Measurements from ENCODE around the gene FHIT.

FHIT gene

GRCh38 chr3:59818033-59818918 is 1433.0 kb downstream of the FHIT start:
- no peak for TF ChIP-seq CTCF (IDR thresholded peaks at IDR 0.05; ENCODE audit: low read depth, low read length)
- Histone ChIP-seq H3K36me3 (no peaks in the 10 kb centered on the region), H3K4me1 (no peaks in the 10 kb centered on the region), H3K27me3 (no peaks in the 10 kb centered on the region), H3K4me3 (ENCODE audit: low read depth, low read length) (no peak overlapping the region), H3K9me3 (no peaks in the 10 kb centered on the region)
- DNase-seq, result no peak

DNA sequence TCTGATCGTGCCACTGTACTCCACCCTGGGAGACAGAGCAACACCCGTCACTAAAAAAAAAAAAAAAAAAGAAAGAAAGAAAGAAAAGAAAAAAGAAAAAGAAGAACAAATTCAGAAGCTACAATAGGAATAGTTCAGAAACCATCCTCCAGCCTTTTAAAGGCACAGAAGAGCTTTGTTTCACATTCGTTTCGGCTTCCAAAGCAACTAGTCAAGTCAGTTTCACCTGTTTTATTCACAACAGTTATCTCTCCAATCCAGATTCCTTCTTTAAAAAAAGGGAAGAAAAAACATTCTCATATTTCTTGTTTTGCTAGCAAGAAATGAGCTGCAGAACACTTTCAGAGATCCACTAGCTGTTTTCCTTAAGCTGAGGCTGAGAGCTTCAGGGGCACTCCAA is 1433.7 kb downstream of the FHIT start:
- DNase-seq, result no peak
- no peak overlapping the region for H3K4me3 ChIP-seq (ENCODE audit: low read depth, low read length)
- TF ChIP-seq CTCF (IDR thresholded peaks at IDR 0.05; ENCODE audit: low read depth, low read length), result no peak
- H3K4me1 ChIP-seq, result no peaks in the 10 kb centered on the region; the same call in 1 of the 2 replicates
- H3K27me3 ChIP-seq, result no peaks in the 10 kb centered on the region
- H3K36me3 ChIP-seq, result no peaks in the 10 kb centered on the region
- H3K9me3 ChIP-seq, result no peaks in the 10 kb centered on the region

- Histone ChIP-seq H3K27me3 (no peaks in the 10 kb centered on the region), H3K36me3 (no peaks in the 10 kb centered on the region), H3K9me3 (no peaks in the 10 kb centered on the region), H3K4me3 (ENCODE audit: low read depth, low read length) (no peak overlapping the region), H3K4me1 (peaks cover 3% of the 10 kb centered on the region; the same call in 1 of the 2 replicates)
- DNase-seq, result no peak
- TF ChIP-seq CTCF (IDR thresholded peaks at IDR 0.05; ENCODE audit: low read depth, low read length), result no peak
Measured at GRCh38 chr3:59816312-59816711, 1434.9 kb downstream of the FHIT start.

DNA sequence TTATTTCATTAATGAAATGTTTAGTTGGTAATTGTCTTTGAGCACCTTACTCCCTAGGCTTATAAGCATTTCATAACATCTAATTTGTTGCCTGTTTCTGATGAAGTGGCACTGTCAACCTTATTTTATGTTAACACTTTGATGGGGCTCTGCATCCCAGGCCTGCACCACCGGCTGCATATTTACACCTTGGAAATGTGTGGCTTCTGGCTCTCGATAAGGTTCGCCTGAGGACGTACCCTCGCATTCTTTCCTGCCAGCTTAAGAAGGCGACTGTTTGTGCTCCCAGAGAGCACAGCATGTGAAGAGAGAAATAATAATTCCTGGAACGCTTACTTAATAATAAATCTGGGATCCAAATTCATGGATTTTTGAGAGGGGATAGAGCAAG is 1438.1 kb downstream of the FHIT start:
- Histone ChIP-seq H3K36me3 (no peaks in the 10 kb centered on the region), H3K4me3 (ENCODE audit: low read depth, low read length) (no peak overlapping the region), H3K27me3 (no peaks in the 10 kb centered on the region), H3K4me1 (peaks cover 13% of the 10 kb centered on the region; the same call in 1 of the 2 replicates), H3K9me3 (no peaks in the 10 kb centered on the region)
- TF ChIP-seq CTCF (IDR thresholded peaks at IDR 0.05; ENCODE audit: low read depth, low read length), result no peak
- DNase-seq, result no peak

GRCh38 chr3:59812237-59813147 is 1438.8 kb downstream of the FHIT start:
- Histone ChIP-seq H3K9me3 (no peaks in the 10 kb centered on the region), H3K4me1 (peaks cover 16% of the 10 kb centered on the region; the same call in 1 of the 2 replicates), H3K4me3 (ENCODE audit: low read depth, low read length) (no peak overlapping the region), H3K27me3 (no peaks in the 10 kb centered on the region), H3K36me3 (no peaks in the 10 kb centered on the region)
- no peak for TF ChIP-seq CTCF (IDR thresholded peaks at IDR 0.05; ENCODE audit: low read depth, low read length)
- DNase-seq, result no peak
